Measurements from ENCODE around the gene NUAK1. TPM values are rescaled to one million over a fixed set of nuclear protein-coding genes. Genes with fewer than 3 reads are reported as not detected.

Gene NUAK1
- total RNA-seq, 4 donors from 2014 or later = 0.75 to 14.7 (median 3.5) TPM

- peaks cover 0 to 26% (median 10%) of the 10 kb centered on the region in 4 donors for H3K4me1 ChIP-seq
- DNase-seq = no peak
- peak overlapping the region in 1 of 4 donors; percentile 40 for H3K27ac ChIP-seq
- no peak overlapping the region for H3K4me3 ChIP-seq
- intact Hi-C loops (cut with DNase I; ENCODE audit: low total_unique reads) (loop anchor here (10.0 kb wide), 1 partner anchor 427 kb away; no protein-coding TSS in a partner anchor), in situ Hi-C loops (cut with MboI; ENCODE audit: low pct_ligation_motif_present in 1 of 4, low pct_unique_long_range_greater_than_20kb in 1 of 4, low sequenced_read_pairs in 3 of 4) (loop anchor here (10.0 to 25.0 kb wide), 3 partner anchors 419 to 707 kb away; no protein-coding TSS in a partner anchor)
- TF ChIP-seq CTCF (IDR thresholded peaks at IDR 0.05) (no peak), EP300 (IDR thresholded peaks at IDR 0.05; ENCODE audit: low read depth) (no peak)
- 53% methylated on average over 5 of the region's 5 CpGs; no CpG with 5 or more reads in 1 of the 2 donors for WGBS, 2 donors (ENCODE audit: low coverage in 1 of 2)
- H3K36me3 ChIP-seq = no peaks in the 10 kb centered on the region
- H3K9me3 ChIP-seq = no peaks in the 10 kb centered on the region
- peaks cover 5% of the 10 kb centered on the region for H3K27me3 ChIP-seq
Observed at GRCh38 chr12:106131676-106132075, 7.1 kb downstream of the NUAK1 start.

DNA sequence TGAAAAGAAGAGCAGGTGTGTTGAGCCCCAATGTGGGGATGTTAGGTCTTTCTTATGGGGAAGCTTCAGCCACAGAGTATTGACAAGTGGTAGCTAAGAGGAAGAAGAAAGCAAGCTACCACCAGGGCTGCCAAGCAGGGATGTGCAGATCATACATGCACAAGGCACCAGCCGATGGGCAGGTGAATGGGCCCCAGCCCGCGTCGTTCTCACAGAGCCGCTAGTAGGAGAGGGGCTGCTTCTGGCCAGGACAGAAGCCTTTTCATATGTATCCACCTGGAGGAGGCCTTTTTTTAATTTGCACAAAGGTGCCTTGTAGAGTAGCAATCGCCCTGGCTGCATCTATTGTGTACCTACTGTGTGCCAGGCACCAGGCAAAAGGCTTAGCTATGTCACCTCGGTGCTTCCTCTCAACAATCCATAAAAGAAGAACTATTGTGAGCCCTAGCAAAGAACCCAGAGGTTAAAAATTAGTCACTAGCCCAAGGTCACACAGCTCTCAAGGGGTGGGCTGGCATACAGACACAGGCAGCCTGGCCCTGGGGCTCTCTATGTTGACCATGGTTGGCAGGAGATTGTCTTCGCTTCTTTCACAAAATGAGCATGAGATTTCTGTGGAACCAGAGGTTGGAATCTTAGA lies 8.2 kb downstream of the NUAK1 start:
- Histone ChIP-seq H3K4me3 (no peak overlapping the region), H3K9me3 (no peaks in the 10 kb centered on the region), H3K36me3 (no peaks in the 10 kb centered on the region), H3K27ac (no peak overlapping the region), H3K27me3 (no peaks in the 10 kb centered on the region), H3K4me1 (peaks cover 0 to 23% (median 5%) of the 10 kb centered on the region in 4 donors)
- WGBS, 2 donors (ENCODE audit: low coverage in 1 of 2) = 93 to 100% methylated on average over 4 to 8 of the region's 8 CpGs
- intact Hi-C loops (cut with DNase I; ENCODE audit: low total_unique reads) = loop anchor here (10.0 kb wide), 1 partner anchor 426 kb away; no protein-coding TSS in a partner anchor
- no peak for DNase-seq
- in situ Hi-C loops (cut with MboI; ENCODE audit: low pct_ligation_motif_present in 1 of 4, low pct_unique_long_range_greater_than_20kb in 1 of 4, low sequenced_read_pairs in 3 of 4) = loop anchor here (10.0 to 25.0 kb wide), 3 partner anchors 418 to 706 kb away; no protein-coding TSS in a partner anchor
- TF ChIP-seq EP300 (IDR thresholded peaks at IDR 0.05; ENCODE audit: low read depth) (no peak), CTCF (IDR thresholded peaks at IDR 0.05) (no peak), POLR2A (IDR thresholded peaks at IDR 0.05) (no peak), POLR2AphosphoS5 (IDR thresholded peaks at IDR 0.05) (no peak)

DNA sequence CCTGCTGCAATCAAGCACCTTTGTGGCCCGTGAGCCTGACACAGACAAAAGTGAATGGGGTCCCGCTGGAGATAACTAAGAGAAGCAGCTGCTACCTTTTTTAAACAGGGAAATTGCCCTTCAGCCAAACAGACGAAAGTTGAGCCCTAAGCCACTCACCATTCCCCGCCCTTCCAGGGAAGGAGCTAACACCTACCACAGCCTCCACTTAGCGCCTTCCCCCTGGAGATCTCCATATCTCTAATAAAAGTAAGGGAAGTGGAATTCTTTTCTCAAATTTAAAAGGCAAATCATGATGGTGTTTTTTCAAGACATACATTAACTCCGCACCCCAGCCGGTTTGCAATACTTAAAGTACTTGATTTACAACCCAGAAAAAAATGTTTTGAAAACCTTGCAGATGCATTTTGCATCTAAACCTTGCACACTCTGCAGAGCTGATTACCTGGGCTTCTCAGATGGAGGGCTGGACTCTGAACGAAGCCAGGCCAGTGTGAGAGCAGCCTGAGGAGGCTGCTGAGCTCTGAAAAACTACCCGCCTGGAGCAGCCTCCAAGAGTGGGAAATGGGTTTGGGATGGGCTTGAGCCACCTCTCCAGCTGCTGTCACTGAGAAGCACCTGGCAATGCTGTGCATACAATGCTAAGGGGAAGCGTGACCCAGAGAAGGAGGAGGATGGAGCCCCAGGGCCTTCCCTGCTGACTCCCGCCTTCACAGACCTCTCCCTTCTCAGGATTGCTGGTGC lies 10.0 kb downstream of the NUAK1 start:
- Histone ChIP-seq H3K27me3 (no peaks in the 10 kb centered on the region), H3K4me3 (no peak overlapping the region), H3K4me1 (peaks cover 0 to 27% (median 7%) of the 10 kb centered on the region in 4 donors), H3K9me3 (no peaks in the 10 kb centered on the region), H3K27ac (no peak overlapping the region), H3K36me3 (no peaks in the 10 kb centered on the region)
- 84 to 88% methylated on average over 6 to 11 of the region's 11 CpGs for WGBS, 2 donors (ENCODE audit: low coverage in 1 of 2)
- in situ Hi-C loops (cut with MboI; ENCODE audit: low pct_ligation_motif_present in 1 of 4, low pct_unique_long_range_greater_than_20kb in 1 of 4, low sequenced_read_pairs in 3 of 4) (loop anchor here in 3 of 4 donors (25.0 kb wide), 1 partner anchor 416 kb away; no protein-coding TSS in a partner anchor), intact Hi-C loops (cut with DNase I; ENCODE audit: low total_unique reads) (no loop called here)
- TF ChIP-seq POLR2AphosphoS5 (IDR thresholded peaks at IDR 0.05) (no peak), EP300 (IDR thresholded peaks at IDR 0.05; ENCODE audit: low read depth) (no peak), CTCF (IDR thresholded peaks at IDR 0.05) (no peak), POLR2A (IDR thresholded peaks at IDR 0.05) (no peak)
- no peak for DNase-seq
